GM18519 (cell line): ENCODE measurements around the gene ARF1.
A peak's percentile ranks its signal among the peaks of the same experiment; 100 is the strongest.

ENCODE experiments used
- ATAC-seq: cut with Tn5 transposase; IDR thresholded peaks from one replicate; pipeline ENCODE4 v1.9.1; 2021; ENCODE audit warnings: mild to moderate bottlenecking, moderate library complexity; ENCODE audit not compliant: unreplicated experiment, low FRiP score

ARF1 gene

GRCh38 chr1:228082214-228082917 lies at the start of gene ARF1:
ARF1 (plus strand) TSS chr1:228082708; CDS start chr1:228097115, 14,407 bp downstream.
- ATAC-seq, result peak; percentile 64

DNA sequence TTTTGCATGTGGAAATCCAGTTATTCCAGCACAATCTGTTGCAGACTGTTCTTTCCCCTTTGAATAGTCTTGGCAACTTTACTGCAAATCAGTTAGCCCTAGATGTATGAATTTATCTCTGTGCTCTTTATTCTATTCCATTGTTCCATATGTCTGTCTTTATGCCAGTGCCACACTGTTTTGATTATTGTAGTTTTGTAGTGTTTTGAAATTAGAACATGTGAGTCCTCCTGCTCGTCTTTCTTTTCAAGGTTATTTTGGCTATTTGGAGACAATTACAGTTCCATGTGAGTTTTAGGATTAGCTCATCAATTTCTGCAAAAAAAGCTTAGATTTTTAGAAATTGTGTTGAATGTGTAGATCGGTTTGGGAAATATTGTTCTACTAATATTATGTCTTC lies 49.1 kb upstream of the ARF1 start:
- ATAC-seq, result no peak

DNA sequence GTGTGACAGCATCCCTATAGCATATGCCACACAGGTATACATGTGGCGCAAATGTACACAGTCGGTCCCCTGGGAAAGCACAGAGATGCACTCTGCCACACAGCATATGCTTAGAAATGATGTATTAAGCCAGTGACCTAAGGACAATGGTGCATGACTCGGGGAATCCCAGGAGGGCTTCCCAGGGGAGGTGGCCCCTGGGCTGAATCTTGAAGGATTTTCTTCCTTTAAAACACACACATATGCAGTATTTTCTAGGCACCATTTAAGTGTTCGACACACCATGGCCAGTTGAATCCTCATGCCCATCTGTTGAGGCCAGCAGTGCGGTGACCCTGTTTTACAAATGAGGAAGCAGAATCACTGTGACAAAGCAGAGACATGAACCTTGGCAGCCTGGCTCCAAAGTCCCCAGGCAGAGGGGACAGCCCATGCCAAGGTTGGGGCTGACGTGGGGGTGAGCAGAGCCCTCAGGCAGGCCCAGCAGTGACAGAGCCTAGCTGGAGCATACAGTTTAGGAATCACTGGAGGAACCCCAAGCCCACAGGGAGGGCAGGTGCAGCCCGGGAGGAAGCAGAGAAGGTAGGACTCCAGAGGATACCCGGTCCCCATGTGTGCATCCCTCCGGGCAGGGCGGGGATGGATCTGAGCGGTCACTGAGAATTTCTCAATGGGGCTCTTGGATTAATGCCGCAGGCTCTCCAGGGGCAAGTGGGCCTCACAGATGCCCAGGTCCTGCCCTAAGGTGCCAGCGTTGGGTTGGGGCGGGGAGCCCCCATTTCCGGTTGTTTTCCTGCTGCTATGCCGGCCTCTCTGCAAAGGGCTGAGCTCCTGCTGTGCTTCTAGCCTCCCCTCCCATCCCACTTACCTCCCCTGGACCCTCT lies 47.3 kb upstream of the ARF1 start:
- ATAC-seq, result no peak

- ATAC-seq, result no peak
These were observed 46.7 kb upstream of the ARF1 start for GRCh38 chr1:228035844-228036243.

GRCh38 chr1:228036701-228037231 lies 45.7 kb upstream of the ARF1 start:
- ATAC-seq, result no peak

DNA sequence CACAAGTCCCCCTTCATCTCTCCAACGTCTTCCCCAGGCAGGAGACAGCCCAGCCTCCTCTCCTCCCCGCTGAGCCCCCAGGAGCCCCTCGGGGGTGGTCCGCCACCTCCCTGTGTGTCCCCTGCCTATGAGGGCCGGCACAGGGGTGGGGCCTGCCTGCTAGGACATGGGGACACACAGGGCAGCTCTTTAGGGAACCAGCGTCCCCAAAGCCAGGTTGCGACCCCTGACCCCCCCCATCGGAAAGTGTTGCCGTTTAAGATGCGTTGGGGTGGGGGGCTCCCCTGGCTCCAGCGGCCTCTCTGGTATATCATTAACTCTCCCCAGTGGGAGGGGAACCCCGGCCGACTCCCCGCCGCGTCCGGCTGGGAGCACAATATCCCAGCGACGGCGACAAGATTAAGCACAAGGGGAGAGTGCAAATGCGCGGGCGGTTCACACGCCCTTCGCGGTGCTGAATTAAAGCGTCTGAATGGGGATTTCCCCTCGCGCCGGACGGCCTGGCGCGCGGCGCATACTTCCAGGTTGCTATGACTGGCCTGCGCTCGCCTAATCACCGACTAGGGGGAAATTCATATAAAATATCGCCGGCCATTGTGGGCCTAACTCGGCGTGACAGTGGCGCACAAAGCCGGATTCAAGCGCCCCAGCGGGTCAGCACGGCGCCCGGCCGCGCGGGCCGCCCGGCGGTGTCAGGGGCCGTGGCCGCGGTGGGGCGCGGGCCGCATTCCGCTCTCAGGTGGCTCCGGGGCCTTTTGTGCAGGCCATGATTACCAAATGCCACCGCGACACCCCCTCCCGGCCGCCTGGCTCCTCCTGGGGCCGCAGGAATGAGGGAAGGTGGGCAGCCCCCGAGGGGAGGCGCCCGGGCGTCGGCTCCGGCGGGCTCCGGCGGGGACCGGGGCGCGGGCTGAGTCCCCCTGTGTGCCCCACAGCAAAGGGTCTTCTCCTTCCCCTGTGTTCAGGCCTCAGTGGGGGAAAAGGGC lies 44.8 kb upstream of the ARF1 start:
- ATAC-seq, result peak; percentile 84

GRCh38 chr1:228038387-228039005 lies 44.0 kb upstream of the ARF1 start:
- no peak for ATAC-seq

DNA sequence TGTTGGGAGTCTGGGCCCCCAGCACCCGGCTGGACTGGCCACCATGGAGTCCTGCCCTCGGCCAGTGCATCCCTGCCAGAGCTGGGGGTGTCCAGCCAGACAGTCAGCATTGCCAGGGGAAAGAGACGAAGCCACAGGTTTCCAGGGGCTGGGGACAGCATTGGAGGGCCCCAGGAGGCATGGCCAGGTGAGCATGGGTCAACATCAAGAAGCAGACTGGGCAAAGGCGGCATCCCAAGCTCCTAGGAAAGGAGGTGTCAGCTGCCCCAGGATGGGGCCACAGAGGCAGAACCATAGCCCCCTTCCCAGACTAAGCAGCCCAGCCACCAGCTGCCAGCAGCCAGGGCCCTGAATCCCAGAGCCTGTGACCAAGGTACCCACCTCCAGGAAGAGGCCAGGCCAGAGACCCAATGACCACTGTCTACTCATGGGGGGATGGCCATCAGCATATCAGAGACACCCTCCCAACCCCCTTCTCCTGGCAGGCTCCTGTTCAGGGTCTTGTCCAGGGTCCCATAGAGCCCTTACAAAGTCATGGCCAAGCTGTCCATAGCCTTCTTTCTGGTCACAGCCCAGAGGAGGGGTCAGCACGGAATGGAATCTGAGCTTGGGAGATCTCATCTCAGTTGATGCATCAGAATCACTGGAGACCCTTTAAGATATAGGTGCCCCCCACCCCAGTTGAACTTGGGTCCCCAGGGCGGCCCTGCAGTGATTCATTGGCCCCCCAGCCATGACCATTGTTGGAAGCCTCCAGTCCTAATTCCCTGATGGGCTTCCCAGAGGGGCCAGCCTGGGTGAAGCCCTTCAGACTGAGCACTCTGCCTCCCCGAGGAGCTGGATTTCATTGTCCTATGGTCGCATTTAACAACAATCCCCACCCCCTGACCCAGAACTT lies 43.3 kb upstream of the ARF1 start:
- no peak for ATAC-seq

DNA sequence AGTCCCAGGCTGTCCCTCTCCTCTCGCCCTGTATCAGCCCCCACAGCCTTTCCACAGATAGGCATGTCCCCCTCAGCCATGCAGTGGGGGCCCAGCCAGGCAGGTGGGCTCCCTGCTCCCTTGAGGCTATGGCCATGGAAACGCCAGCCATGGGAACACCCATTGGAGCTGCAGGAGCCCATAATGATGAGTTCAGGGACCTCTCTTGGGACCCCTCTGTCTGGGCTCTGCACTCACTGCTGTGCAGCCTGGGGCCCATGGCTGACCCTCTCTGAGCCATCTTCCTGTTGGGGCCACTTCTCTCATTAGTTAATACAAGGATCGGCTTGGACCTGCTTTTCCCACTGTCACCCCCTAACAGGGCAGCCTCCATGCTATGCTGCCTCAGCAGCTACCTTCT lies 42.5 kb upstream of the ARF1 start:
- no peak for ATAC-seq

DNA sequence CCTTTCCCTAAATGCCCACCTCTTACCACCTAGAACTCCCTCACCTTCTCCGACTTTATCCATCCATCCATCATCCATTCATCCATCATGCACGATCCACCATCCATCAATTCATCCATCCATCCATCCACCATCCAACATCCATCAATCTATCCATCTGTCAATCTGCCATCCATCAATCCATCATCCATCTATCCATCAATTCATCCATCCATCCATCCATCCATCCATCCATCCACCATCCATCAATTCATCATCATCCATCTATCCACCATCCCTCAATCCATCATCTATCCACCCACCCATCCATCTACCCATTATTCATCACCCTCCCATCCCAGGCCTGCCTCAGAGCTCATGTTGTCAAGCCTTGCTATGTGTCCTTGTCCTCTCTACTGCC lies 41.2 kb upstream of the ARF1 start:
- no peak for ATAC-seq

GRCh38 chr1:228042508-228042907 lies 40.0 kb upstream of the ARF1 start:
- ATAC-seq, result no peak

- no peak for ATAC-seq
These were observed 39.1 kb upstream of the ARF1 start for GRCh38 chr1:228043281-228043848.

DNA sequence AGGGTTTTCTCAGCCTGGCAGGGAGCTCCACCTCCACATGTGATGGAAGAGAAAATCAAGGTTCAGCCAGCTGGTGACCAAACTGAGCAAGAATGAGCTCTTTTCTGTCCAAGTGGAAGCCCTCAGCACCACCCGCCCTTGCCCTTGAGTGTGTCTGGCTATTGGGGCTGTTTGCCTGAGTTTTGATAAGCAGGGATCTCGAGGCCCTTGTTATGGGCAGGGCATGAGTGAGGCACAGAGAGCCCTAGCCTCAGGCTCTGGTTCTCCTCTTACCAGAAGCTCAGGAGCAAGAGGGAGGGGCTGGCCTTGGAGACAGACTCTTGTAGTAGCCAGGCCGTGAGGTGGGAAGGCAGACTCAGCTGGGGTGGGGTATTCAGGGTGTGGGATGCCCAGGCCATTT lies 37.5 kb upstream of the ARF1 start:
- no peak for ATAC-seq

DNA sequence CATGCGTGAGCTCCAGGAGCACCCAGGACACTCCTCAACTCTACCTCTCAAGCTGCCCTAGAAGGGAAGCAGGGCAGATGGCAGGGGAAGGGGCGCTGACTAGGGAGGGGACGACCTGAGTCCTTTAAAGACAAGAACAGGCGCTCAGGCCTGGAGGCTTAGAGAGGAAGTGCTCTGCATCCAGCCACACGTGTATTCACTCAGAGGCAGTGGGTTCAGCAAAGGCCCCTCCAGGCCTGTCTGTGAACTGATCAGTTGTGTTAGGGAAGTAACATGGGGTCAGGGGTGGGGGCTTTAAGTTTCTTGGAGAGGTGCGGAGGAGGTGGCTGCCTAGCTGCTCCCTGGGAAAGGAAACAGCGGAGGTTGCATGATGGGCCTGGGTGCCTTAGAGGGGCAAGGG lies 37.1 kb upstream of the ARF1 start:
- no peak for ATAC-seq

DNA sequence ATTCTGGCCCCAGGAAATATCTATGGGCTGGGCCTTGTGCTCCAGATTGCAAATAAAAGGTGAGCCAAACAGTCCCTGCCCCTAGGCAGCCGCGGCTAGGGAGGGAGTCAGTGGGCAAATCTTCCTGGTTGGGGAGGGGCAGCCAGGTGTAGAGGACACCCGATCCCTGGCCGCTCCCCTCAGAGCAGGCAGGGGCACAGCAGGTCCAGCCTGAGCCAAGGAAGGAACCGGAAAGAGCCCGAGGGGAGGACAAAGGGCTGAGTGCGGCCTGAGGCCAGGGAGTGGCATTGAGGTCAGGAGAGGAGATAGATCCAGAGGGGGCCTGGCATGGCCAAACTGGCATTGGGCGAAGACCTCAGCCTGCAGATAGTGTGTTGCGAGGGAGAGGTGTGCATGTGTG lies 36.6 kb upstream of the ARF1 start:
- ATAC-seq, result no peak

DNA sequence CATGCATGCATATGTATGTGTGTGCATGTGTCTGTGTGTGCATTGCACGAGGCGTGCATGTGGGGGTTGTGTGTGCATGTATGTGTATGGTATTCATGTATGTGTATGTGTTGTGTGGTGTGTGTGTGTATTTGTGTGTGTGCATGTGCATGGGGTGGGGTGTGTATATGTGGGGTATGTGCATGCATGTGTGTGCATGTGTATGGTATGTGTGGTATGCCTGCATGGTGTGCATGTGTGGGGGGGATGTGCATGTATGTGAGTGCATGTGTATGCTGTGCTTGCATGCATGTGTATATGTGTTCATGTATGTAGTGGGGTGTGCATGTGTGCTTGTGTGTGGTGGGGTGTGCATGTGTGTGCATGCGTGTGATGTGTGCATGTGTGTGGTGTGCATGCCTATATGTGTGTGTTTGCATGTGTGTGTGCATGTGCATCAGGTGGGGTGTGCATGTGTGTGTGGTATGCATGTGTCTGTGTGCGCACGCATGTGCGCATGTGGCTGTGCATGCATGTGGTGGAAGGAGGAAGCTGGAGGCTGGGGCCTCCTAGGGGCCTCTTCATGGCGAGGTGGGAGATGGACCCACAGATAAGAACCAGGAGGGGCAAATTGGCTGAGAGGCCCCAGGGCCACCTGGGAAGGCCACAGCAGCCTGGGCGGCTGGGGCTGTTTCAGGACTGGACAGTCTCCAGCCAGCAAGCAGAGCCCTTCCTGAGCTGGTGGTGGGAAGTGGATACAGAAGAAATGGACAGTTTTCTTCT lies 35.9 kb upstream of the ARF1 start:
- ATAC-seq, result no peak

GRCh38 chr1:228047183-228047466 lies 35.4 kb upstream of the ARF1 start:
- no peak for ATAC-seq

DNA sequence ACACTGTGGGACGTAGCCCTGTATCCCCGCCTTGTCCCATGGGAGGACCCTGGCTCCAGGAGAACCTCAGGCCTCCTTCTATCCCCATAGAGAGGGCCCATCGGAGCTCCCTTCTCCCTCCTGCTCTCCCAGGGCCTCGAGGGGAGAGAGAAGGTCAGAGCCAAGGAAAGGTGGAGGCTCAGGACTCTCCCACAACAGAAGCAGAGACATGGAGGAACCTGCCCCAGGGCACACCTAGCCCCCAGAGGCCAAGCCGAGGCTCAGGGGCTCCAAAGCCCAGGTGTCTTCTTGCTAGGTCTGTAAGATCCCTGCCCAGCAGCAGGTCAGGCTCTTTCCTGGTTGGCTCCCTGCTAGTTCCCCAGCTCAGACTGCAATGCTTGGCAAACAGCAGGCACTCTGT lies 34.4 kb upstream of the ARF1 start:
- ATAC-seq, result no peak
